Measurements from ENCODE around the gene YKT6. TPM values are rescaled to one million over a fixed set of nuclear protein-coding genes. Genes with fewer than 3 reads are reported as not detected.

The YKT6 gene
- total RNA-seq, 4 donors from 2014 or later: 36.2 to 54.6 (median 43.6) TPM

- Histone ChIP-seq H3K4me1 (no peaks in the 10 kb centered on the region), H3K27ac (no peak overlapping the region), H3K4me3 (no peak overlapping the region), H3K9me3 (peaks cover 0 to 11% (median 0%) of the 10 kb centered on the region in 4 donors), H3K36me3 (peaks cover 0 to 10% (median 0%) of the 10 kb centered on the region in 3 donors), H3K27me3 (peaks cover 0 to 20% of the 10 kb centered on the region in 2 donors)
- TF ChIP-seq POLR2A (IDR thresholded peaks at IDR 0.05) (no peak), EP300 (IDR thresholded peaks at IDR 0.05) (no peak)
- TF ChIP-seq, protein P1, sequence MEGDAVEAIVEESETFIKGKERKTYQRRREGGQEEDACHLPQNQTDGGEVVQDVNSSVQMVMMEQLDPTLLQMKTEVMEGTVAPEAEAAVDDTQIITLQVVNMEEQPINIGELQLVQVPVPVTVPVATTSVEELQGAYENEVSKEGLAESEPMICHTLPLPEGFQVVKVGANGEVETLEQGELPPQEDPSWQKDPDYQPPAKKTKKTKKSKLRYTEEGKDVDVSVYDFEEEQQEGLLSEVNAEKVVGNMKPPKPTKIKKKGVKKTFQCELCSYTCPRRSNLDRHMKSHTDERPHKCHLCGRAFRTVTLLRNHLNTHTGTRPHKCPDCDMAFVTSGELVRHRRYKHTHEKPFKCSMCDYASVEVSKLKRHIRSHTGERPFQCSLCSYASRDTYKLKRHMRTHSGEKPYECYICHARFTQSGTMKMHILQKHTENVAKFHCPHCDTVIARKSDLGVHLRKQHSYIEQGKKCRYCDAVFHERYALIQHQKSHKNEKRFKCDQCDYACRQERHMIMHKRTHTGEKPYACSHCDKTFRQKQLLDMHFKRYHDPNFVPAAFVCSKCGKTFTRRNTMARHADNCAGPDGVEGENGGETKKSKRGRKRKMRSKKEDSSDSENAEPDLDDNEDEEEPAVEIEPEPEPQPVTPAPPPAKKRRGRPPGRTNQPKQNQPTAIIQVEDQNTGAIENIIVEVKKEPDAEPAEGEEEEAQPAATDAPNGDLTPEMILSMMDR (IDR thresholded peaks at IDR 0.05): no peak
- WGBS, 2 donors: 47 to 49% methylated on average over 17 to 25 of the region's 30 CpGs
- DNase-seq (ENCODE audit: low spot score in 2 of 2): no peak
Measured at GRCh38 chr7:44221231-44221791, 20.5 kb downstream of the YKT6 start.

DNA sequence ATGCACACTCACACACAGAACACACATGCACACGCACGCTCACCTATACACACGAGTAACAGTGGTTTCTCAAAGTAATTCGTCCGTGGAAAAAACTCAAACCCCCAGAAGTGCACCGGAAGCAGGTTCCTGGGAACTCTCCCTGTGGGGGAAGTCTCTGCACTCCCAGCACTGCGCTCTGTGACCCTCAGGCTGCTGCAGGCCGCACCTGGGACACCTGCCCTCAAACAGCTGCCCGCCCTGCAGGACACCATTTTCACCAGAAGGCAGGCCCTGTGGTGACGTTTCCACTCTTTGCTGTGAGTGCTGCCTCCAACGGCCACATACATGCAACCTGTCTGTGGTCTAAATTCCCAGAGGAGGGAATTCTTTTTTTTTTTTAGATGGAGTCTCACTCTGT is 21.3 kb downstream of the YKT6 start:
- no peaks in the 10 kb centered on the region for H3K4me1 ChIP-seq
- no peak overlapping the region for H3K27ac ChIP-seq
- TF ChIP-seq EP300 (IDR thresholded peaks at IDR 0.05): no peak
- TF ChIP-seq, protein P1 (IDR thresholded peaks at IDR 0.05): no peak
- TF ChIP-seq POLR2A (IDR thresholded peaks at IDR 0.05): no peak
- WGBS, 2 donors: 79 to 86% methylated on average over 11 of the region's 11 CpGs
- H3K27me3 ChIP-seq: peaks cover 0 to 21% of the 10 kb centered on the region in 2 donors
- DNase-seq (ENCODE audit: low spot score in 2 of 2): no peak
- peaks cover 0 to 11% (median 0%) of the 10 kb centered on the region in 4 donors for H3K9me3 ChIP-seq
- H3K36me3 ChIP-seq: peaks cover 0 to 10% (median 0%) of the 10 kb centered on the region in 3 donors
- H3K4me3 ChIP-seq: no peak overlapping the region

DNA sequence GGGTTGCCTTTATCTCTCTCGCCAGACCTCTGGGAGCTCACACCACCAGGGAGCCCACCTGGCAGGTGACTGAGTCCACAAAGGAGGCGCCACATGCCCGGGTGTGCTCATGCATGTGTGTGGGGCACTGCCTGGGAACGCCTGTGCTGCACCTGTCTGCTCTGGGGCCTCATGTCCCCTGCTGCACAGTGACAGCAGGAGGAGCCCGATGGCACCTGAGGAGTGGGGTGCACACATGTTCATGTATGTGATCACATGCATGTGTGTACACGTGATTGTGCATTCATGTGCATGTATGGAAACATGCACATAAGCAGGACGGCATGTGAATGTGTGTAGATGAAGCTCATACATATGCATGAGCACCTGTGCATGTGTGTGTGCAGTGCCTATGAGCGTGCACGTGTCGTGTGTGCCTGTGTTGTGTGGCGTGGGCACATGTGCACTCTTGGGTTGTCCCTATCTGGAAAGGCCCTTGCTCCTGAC is 22.0 kb downstream of the YKT6 start:
- H3K36me3 ChIP-seq: peaks cover 0 to 10% (median 0%) of the 10 kb centered on the region in 3 donors
- peaks cover 0 to 11% (median 0%) of the 10 kb centered on the region in 4 donors for H3K9me3 ChIP-seq
- no peaks in the 10 kb centered on the region for H3K4me1 ChIP-seq
- no peak for DNase-seq (ENCODE audit: low spot score in 2 of 2)
- H3K27ac ChIP-seq: no peak overlapping the region
- TF ChIP-seq, protein P1 (IDR thresholded peaks at IDR 0.05): no peak
- TF ChIP-seq EP300 (IDR thresholded peaks at IDR 0.05): no peak
- no peak for TF ChIP-seq POLR2A (IDR thresholded peaks at IDR 0.05)
- peaks cover 0 to 21% of the 10 kb centered on the region in 2 donors for H3K27me3 ChIP-seq
- H3K4me3 ChIP-seq: no peak overlapping the region
- 87 to 92% methylated on average over 5 to 8 of the region's 11 CpGs for WGBS, 2 donors

DNA sequence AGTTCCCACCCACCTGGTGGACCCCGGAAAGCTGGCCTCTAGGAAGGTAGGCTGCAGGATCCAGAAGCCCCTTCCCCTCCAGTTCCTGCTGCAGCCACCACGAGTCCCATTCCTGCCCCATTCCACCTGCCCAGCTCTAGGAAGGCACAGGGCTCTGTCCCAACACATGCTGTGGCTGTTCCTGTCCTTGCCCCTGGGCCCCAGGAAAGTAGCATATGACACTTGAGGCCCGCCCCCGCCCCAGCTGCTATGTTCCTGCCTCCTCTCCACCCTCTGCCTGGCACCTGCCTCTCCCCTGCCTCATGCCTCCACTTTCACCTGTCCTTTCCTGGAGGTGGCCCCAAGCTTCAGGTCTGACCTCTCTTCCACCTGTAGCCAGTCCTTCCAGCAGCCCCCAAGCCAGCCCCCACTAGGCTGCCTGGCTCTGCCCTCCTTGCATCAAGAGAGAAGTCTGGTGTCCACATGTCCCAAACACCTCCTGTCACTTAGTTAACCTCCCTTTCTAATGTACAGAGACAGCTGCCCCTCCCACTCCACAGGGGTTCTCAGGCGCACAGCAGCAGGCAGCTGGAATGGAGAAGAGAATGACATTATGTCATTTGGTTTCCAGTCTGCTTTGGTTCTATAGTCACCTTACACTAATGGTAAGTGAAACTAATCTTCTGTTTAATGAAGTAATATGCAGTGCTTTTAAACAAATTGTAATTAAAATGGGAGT is 22.7 kb downstream of the YKT6 start:
- peaks cover 0 to 21% of the 10 kb centered on the region in 2 donors for H3K27me3 ChIP-seq
- 46 to 64% methylated on average over 4 to 5 of the region's 5 CpGs for WGBS, 2 donors

More for the DNA sequence above, 22.7 kb downstream of the YKT6 start:
- H3K4me3 ChIP-seq: no peak overlapping the region
- H3K9me3 ChIP-seq: peaks cover 0 to 9% (median 0%) of the 10 kb centered on the region in 4 donors
- no peaks in the 10 kb centered on the region for H3K4me1 ChIP-seq
- TF ChIP-seq, protein P1 (IDR thresholded peaks at IDR 0.05): no peak
- TF ChIP-seq EP300 (IDR thresholded peaks at IDR 0.05): no peak
- TF ChIP-seq POLR2A (IDR thresholded peaks at IDR 0.05): no peak
- H3K27ac ChIP-seq: no peak overlapping the region
- peaks cover 0 to 10% (median 0%) of the 10 kb centered on the region in 3 donors for H3K36me3 ChIP-seq
- no peak for DNase-seq (ENCODE audit: low spot score in 2 of 2)

Measured in tibial nerve (tissue), 4 donors.